IPS-18c (cell line): ENCODE data around the gene KCNH1.

Experiments
- H3K4me3 ChIP-seq: 2 replicates; pipeline ENCODE4 v1.7.0; 2013; ENCODE audit warnings: low read depth, mild to moderate bottlenecking, low read length, moderate library complexity; ENCODE audit not compliant: insufficient read depth
- H3K9me3 ChIP-seq: one replicate; pipeline ENCODE4 v1.6.1; 2013; ENCODE audit warnings: mild to moderate bottlenecking, low read length, moderate library complexity; ENCODE audit not compliant: control insufficient read depth, insufficient read depth

The KCNH1 gene

DNA sequence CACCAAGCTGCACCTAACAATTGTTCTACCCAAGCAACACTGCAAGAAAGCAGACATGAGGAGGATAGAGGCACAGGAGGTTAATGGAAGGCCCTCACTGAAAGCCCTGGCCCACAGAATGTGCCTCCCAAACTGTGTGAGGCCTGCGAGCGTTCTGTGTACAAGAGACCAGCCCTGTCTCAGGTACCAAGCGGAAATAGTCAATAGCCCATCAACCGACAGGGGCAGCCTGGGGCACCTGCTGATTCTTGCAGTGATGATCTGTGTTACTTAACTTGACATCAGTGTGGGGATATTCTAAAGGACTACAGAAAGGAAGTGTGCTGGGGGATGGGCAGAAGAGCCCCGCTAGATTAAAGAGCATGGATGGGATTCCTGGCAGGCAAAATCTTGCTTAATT is 392.4 kb downstream of the KCNH1 start:
- H3K9me3 ChIP-seq, result no peaks in the 10 kb centered on the region
- no peak overlapping the region for H3K4me3 ChIP-seq

DNA sequence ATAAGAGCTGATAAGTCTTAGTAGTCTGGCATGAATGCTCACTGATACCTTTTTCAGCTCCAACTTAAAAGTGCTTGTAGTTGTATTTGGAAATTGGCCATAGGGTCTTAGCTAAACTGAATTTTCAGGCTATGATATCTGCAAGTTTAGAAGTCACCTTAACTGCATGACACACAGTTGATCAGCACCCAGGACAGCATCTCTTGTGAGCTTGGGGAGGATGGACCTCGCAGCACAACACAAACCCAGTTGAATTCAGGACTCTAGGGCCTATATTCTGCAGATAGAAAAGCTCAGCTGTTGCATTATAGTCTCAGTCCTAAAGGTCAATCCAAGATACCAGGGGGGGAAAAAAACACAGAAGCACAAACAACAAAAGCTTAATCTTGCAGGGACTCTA is 394.3 kb downstream of the KCNH1 start:
- H3K9me3 ChIP-seq, result no peaks in the 10 kb centered on the region
- no peak overlapping the region for H3K4me3 ChIP-seq

DNA sequence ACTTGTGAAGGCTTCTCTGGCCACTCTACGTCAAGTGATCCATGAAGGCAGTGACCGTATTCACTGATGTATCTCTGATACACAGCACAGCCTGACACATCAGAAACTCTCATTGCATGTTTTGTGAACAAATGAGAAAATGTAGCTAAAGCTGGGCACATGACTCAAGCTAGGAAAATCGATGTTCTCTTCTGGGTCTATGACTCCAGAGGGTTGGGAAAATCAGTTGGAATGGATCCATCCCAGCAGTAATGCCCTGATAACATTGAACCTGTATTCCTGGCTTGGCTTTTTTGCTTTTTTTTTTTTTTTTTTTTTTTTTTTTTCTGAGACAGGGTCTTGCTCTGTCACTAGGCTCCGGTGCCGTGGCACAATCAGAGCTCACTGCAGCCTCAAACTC is 395.7 kb downstream of the KCNH1 start:
- Histone ChIP-seq H3K9me3 (no peaks in the 10 kb centered on the region), H3K4me3 (no peak overlapping the region)

DNA sequence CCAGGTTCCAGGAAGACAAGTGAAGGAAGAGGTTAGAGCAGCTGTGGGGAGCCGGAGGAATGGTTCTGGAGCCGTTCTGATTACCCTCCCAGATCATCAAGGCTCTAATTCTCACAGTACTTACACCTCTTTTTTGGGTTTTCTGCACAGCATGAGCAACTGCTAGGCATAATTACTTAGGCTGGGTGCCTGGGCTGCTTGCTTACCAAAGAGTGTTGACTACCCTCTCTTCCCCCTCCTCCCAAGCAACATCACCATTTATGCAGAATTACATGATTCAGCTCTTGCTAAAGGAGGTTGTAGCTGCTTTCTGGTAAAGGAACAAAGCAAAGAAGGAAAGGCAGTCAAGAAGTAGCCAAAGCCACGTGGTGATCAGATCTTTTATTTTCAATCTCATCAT is 397.2 kb downstream of the KCNH1 start:
- Histone ChIP-seq H3K9me3 (no peaks in the 10 kb centered on the region), H3K4me3 (no peak overlapping the region)

DNA sequence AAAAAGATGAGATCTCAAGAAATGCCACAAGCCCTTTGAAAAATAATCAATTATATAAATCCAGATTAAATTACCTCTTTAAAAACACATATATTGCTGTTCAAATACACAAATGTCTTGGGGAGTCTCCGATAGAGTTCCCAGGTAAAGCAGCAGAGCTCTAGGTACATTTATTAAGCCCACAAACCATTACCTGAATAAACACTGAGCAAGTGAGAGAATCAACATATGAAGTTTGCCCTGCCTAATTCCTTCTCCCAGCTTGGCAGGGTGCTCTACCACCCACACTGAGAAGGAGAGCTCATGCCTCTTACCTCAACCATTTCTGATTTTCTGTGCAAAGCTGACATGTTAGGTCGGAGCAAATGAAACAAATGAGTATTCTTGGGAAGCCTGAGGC is 402.4 kb downstream of the KCNH1 start:
- no peaks in the 10 kb centered on the region for H3K9me3 ChIP-seq
- H3K4me3 ChIP-seq, result no peak overlapping the region

DNA sequence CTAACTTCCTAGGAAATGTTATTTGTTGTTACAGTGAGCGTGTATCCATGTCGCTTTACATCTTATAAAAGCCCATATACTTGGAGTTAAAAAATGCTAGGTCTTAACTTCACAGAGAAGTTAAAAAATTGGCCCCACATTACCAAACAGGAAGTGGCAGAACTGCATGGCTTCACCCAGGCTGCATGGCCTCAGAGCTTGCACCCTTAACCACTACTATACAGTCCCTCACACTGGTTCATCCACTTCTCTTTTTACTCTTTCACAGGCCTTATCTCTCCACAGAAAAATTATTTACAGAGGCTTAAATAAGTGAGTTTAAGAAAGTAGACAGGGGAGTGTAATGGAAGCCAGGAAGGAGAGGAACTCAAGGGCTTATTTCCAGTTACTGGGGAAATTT is 402.8 kb downstream of the KCNH1 start:
- Histone ChIP-seq H3K9me3 (no peaks in the 10 kb centered on the region), H3K4me3 (no peak overlapping the region)

DNA sequence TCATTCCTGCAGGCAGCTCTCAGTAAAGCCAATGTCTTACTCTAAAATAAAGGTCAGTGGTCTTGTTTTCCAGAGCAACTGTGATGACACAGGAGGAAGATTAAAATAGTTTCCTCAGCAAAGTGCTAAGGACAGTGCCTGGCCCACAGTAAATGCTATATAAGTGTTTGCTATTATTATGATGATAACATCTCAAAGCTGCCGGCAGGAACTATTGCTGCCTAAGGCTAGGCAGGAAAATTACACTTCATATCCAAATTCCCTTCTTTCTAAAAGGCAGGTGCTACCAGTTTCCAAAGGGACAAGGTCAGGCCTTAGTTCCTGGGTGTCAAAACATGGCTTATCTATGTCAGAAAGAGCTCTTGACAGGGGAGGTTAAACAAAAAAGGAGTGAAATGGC is 403.9 kb downstream of the KCNH1 start:
- H3K9me3 ChIP-seq, result no peaks in the 10 kb centered on the region
- H3K4me3 ChIP-seq, result no peak overlapping the region

DNA sequence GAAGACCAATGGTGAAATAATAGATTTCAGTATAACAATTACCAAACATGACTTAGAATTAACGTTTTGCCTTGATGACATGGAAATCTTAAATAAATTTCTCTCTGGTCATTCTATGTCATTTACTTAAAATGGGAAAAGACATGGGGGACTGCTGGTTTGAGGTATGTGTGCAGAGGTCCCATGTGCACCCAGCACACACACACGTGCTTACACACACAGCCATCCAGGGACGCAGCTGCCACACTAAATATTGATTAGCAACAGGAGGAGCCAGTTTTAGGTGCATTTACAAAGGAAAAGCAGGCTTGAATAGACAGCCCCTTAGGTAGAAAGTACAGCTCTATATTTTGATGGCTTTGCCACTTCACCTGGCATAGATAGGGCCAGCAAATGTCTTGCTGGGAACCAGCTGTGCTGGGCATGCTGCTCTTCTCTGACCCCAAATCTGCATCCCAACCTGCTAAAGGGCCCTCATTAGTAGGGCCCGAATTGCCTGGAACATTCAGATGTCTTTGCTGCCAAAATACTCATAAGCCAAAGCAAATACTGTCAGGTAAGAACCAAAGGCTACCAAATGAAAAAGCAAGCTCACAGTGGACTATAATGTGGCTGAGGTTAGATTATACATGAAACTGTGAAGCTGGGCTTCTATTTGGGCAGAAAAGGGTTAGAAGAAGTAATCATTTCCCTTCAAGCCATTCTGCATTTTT is 405.4 kb downstream of the KCNH1 start:
- no peak overlapping the region for H3K4me3 ChIP-seq
- no peaks in the 10 kb centered on the region for H3K9me3 ChIP-seq

DNA sequence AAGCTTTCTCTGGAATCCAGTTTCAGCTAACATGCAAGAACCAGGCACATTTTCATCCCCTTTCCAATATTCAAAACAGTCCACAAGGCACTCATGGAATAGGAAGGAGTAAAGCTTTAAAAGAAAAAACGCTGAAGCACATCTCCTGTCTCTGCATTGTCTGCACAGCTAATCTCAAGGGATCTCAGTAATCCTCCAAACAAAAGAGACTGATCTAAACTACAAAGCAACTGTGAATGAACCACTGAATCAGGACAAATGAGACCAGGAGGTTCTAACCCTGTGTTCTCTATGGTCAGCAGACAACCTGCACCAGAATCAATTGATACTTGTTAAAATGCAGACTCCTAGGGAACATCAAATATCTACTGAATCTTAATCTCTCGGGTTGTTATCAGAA is 406.2 kb downstream of the KCNH1 start:
- Histone ChIP-seq H3K9me3 (no peaks in the 10 kb centered on the region), H3K4me3 (no peak overlapping the region)

DNA sequence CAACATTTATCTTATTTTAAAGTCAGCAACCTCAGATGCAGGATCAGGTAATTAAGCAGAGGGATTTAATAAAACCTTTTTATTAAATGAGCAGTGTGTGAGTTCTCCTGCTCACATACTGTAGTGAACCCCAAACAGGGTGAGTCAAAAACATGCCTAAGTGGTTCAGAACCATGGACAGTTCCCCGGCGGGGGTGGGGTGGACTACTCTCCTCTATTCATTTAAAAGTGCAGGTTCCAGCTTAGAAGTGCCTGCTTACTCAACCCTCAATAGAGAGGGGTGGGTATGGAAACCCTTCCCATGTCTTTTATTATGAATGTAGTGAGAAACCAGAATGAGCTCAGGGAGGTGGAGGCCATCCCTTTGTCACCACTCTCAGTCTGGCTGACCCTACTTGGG is 407.3 kb downstream of the KCNH1 start:
- Histone ChIP-seq H3K4me3 (no peak overlapping the region), H3K9me3 (no peaks in the 10 kb centered on the region)

DNA sequence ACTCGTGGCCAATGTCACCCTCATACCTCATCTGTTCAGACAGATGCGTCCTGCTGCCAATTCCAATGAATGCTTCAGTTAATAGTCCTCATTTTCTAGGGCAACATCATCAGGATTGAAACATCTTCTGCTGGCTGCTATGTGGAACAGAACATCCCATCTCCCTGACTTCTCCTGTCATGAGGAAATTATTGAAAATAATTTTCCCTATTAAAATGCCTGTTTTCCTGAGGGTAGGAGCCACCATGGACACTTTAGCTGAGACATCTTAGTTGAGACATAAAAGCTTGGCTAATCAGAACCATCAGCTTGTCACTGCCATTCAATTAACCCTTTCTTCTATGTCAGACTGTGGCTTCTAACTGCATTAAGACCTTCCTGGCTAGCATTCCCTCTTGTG is 409.2 kb downstream of the KCNH1 start:
- Histone ChIP-seq H3K4me3 (no peak overlapping the region), H3K9me3 (no peaks in the 10 kb centered on the region)

DNA sequence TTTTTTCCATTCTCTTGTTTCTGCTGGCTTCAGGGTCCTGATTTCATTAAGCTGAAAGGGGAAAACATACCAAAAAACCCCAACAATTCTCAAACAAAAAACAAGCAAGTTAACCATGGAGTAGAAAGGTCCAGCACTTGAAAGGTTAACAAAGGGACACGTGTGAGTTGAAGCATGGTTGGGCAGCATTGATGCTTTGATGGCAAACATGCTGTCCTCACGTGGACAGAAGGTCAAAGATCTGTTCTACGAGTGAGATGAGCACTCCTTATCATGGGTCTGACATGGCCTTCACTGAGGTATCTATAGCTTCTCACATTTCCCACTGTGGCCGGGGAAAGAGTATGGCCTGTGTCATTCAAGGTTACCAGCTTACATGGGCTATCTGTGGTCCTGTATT is 410.3 kb downstream of the KCNH1 start:
- Histone ChIP-seq H3K4me3 (no peak overlapping the region), H3K9me3 (no peaks in the 10 kb centered on the region)

DNA sequence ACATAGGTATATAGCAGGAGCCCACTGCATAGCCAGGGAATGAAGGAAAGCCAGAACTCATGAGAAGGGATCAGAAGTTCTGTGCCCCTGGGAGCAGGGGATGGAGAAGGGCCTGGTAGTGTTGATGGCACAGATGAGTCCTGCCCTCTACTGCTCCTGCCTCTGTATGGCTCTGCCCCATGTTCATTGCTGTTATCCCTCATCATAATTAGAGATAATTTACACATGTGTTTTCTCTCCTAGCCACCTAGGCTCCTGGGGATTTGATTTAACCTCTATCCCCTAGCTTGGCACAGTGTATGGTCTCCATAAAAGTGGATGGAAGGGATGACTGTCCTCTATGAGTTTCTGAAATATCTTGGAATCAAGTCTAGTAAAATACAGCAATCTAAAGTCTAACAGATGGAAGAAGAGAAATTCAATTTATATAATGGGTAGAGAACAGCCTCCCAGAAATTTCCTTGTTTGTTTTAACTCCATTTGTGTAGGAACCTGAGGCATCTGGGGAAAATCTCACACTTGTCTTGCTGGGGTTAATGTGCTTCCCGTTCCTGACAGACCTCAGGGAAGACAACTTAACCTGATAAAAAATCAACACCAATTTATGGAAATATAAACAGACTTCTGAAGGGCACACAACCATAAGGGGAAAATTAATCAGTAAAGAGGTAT is 411.4 kb downstream of the KCNH1 start:
- no peak overlapping the region for H3K4me3 ChIP-seq
- H3K9me3 ChIP-seq, result no peaks in the 10 kb centered on the region

DNA sequence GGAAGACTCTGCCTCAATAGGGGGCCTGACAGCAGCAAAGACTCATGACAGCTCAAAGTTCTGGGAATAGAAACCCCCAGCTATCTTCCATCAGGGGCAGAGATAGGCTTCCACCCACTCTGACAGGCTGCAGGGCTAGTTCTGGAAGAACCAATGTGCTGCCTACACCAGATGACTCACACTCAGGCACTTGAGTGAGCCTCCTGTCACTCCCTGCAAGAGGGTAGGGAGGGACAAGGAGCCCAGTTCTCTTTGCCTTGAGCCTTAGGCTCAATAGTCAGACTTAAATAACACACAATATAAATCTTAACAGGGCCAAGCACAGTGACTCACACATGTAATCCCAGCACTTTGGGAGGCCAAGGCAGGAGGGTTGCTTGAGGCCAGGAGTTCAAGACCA is 418.9 kb downstream of the KCNH1 start:
- Histone ChIP-seq H3K9me3 (no peaks in the 10 kb centered on the region), H3K4me3 (no peak overlapping the region)

DNA sequence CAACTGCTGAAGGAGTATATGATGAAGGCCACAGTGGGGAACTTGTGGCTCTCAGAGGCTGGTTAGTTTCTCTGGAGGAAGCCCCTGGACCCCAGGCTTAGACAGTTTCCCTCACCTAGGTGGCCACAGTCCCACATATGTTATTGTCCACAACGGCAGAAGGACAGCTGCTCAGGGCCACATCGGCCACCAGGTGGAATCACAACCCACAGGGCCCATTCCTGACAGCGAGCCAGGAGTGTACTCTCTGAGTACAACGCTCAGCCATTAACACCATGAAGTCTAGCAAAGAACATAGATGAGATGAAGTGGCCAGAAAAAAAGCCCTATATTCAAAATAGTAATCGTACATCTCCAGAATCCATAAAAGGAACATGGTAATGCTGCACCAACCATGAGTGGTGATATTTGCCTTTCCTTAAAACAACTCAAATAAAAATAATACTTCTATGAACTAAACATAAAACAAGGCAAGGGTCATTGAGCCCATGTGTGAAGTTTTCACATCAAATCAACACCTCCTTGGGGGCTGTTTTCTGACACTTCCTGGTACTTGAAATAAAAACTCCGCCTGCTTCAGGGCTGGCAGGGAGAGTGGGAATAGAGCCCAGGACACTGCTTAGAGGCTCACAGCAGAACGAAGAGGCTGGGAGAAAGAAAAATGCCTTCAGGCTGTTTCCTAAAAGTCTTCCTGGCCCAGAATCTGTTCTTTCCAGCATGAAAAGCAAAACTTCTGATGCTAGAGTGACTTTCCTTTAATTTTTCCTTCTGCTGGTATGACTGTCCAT is 421.9 kb downstream of the KCNH1 start:
- no peaks in the 10 kb centered on the region for H3K9me3 ChIP-seq
- H3K4me3 ChIP-seq, result no peak overlapping the region

DNA sequence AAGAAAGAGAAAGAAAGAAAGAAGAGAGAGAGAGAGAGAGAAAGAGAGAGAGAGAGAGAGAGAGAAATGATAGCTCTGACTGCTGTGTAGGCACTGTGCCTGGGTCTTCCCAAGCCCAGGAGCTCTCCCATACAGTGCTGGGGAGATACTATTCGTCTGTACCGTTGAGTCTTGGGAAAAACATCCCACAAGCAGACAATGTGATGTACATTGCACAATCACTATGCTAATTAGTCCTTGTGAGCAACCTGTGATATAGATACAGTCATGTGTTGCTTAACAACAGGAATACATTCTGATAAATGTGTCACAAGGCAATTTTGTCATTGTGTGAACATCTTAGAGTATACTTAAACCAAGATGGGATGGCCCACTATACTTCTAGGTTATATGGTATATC is 424.2 kb downstream of the KCNH1 start:
- H3K9me3 ChIP-seq, result no peaks in the 10 kb centered on the region
- H3K4me3 ChIP-seq, result no peak overlapping the region

DNA sequence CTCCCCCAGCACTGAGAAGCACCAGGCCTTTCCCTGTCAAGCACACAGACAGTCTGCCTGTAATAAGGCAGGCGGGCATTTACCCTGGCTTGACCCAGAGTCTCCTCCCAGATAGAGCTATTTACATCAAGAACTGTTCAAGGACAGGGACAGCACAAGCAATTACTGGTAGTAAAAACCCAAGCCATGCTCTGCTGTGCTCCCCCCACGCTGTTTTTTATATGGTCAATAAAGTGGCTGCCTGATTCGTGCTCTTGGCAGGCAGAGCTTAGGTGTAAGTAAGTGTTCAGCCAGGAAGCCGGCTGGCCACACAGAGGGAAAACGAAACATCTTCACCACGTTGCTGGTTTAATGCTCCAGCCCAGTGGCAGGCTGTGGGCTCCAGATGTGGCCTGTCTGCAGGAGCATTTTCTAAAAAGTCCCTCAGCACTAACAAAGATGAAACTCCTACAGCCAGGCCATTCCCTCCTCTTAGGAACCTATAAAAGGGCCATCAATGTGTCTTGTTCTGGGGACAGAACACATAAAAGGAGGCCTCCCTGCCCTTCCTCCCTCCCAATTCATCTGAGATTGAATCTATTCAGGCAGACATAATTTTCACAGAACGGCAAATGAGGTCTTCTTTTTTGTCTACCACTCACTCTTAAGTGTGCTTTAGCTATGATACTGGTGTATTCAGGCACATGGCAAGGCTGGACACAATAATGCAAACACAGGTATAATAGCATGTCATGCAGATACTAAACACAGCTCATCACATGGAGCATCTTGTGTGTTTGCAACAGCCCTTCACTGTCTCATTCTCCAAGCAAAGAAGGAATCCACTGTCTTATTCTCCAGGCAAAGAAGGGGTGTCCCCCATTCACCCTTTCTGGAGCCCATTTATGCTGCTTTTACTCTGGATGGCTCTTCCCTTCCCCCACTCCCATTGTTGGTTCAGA is 426.4 kb downstream of the KCNH1 start:
- Histone ChIP-seq H3K4me3 (no peak overlapping the region), H3K9me3 (no peaks in the 10 kb centered on the region)
